SU-DHL-6 (cell line): ENCODE measurements around the gene TMX3.

Source experiments
- EZH2phosphoT487 ChIP-seq: fragments of 200-600 bp; sonication (generic), shearing (Covaris generic); conservative IDR thresholded peaks from 2 replicates; pipeline ENCODE4 v1.6.1; 2018; ENCODE audit warnings: mild to moderate bottlenecking, antibody characterized with exemption, low read length, moderate library complexity, mixed read lengths
- TF ChIP-seq, protein P1 (sequence below): fragments of 200-600 bp; sonication (generic); IDR thresholded peaks from one replicate; pipeline ENCODE4 v1.5.1; 2017; ENCODE audit warnings: antibody characterized with exemption, mild to moderate bottlenecking, low read length, moderate library complexity; ENCODE audit not compliant: insufficient read depth, poor library complexity, severe bottlenecking

DNA sequence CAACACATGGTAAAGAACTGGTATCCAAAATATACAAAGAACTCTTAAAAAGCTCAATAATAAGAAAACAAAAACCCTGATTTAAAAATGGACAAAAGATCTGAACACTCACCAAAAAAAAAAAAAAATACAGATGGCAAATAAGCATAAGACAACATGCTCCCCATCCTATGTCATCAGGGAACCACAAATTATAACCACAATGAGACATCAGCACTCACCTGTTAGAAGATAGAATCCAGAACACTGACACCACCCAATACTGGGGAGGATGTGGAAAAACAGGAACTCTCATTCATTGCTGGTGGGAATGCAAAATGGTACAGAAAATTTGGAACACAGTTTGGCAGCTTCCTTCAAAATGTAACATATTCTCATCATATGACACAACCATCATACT is 66.7 kb downstream of the TMX3 start:
- TF ChIP-seq, protein P1, sequence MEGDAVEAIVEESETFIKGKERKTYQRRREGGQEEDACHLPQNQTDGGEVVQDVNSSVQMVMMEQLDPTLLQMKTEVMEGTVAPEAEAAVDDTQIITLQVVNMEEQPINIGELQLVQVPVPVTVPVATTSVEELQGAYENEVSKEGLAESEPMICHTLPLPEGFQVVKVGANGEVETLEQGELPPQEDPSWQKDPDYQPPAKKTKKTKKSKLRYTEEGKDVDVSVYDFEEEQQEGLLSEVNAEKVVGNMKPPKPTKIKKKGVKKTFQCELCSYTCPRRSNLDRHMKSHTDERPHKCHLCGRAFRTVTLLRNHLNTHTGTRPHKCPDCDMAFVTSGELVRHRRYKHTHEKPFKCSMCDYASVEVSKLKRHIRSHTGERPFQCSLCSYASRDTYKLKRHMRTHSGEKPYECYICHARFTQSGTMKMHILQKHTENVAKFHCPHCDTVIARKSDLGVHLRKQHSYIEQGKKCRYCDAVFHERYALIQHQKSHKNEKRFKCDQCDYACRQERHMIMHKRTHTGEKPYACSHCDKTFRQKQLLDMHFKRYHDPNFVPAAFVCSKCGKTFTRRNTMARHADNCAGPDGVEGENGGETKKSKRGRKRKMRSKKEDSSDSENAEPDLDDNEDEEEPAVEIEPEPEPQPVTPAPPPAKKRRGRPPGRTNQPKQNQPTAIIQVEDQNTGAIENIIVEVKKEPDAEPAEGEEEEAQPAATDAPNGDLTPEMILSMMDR = no peak
- no peak for TF ChIP-seq EZH2phosphoT487
